ENCODE results near the gene GALNT10.

GALNT10 gene

GRCh38 chr5:154400678-154401077 is 210.1 kb downstream of the GALNT10 start:
- in situ Hi-C loops (cut with MboI; ENCODE audit: low sequenced_read_pairs) = no loop called here

- in situ Hi-C loops (cut with MboI; ENCODE audit: low sequenced_read_pairs) = no loop called here
Observed at GRCh38 chr5:154401355-154401754, 210.8 kb downstream of the GALNT10 start.

GRCh38 chr5:154401931-154402330 is 211.4 kb downstream of the GALNT10 start:
- in situ Hi-C loops (cut with MboI; ENCODE audit: low sequenced_read_pairs) = no loop called here

GRCh38 chr5:154402611-154403010 is 212.1 kb downstream of the GALNT10 start:
- in situ Hi-C loops (cut with MboI; ENCODE audit: low sequenced_read_pairs) = no loop called here

- in situ Hi-C loops (cut with MboI; ENCODE audit: low sequenced_read_pairs) = no loop called here
Observed at GRCh38 chr5:154403234-154403633, 212.7 kb downstream of the GALNT10 start.

GRCh38 chr5:154403776-154404387 is 213.3 kb downstream of the GALNT10 start:
- in situ Hi-C loops (cut with MboI; ENCODE audit: low sequenced_read_pairs) = no loop called here

GRCh38 chr5:154405078-154405792 is 214.7 kb downstream of the GALNT10 start:
- in situ Hi-C loops (cut with MboI; ENCODE audit: low sequenced_read_pairs) = no loop called here

GRCh38 chr5:154406231-154406630 is 215.7 kb downstream of the GALNT10 start:
- in situ Hi-C loops (cut with MboI; ENCODE audit: low sequenced_read_pairs) = no loop called here

GRCh38 chr5:154406826-154407225 is 216.3 kb downstream of the GALNT10 start:
- in situ Hi-C loops (cut with MboI; ENCODE audit: low sequenced_read_pairs) = no loop called here

- in situ Hi-C loops (cut with MboI; ENCODE audit: low sequenced_read_pairs) = no loop called here
Observed at GRCh38 chr5:154408811-154409210, 218.3 kb downstream of the GALNT10 start.

GRCh38 chr5:154409230-154409840 is 218.8 kb downstream of the GALNT10 start:
- in situ Hi-C loops (cut with MboI; ENCODE audit: low sequenced_read_pairs) = no loop called here

- in situ Hi-C loops (cut with MboI; ENCODE audit: low sequenced_read_pairs) = no loop called here
Observed at GRCh38 chr5:154410008-154410407, 219.5 kb downstream of the GALNT10 start.

GRCh38 chr5:154410786-154411185 is 220.3 kb downstream of the GALNT10 start:
- in situ Hi-C loops (cut with MboI; ENCODE audit: low sequenced_read_pairs) = no loop called here

- in situ Hi-C loops (cut with MboI; ENCODE audit: low sequenced_read_pairs) = no loop called here
Observed at GRCh38 chr5:154411338-154411737, 220.8 kb downstream of the GALNT10 start.

- in situ Hi-C loops (cut with MboI; ENCODE audit: low sequenced_read_pairs) = no loop called here
Observed at GRCh38 chr5:154412316-154412715, 221.8 kb downstream of the GALNT10 start.

GRCh38 chr5:154412925-154413324 is 222.4 kb downstream of the GALNT10 start:
- in situ Hi-C loops (cut with MboI; ENCODE audit: low sequenced_read_pairs) = no loop called here

- in situ Hi-C loops (cut with MboI; ENCODE audit: low sequenced_read_pairs) = no loop called here
Observed at GRCh38 chr5:154415114-154415513, 224.6 kb downstream of the GALNT10 start.

GRCh38 chr5:154418344-154418820 is 227.8 kb downstream of the GALNT10 start:
- in situ Hi-C loops (cut with MboI; ENCODE audit: low sequenced_read_pairs) = no loop called here

GRCh38 chr5:154419236-154419635 is 228.7 kb downstream of the GALNT10 start:
- in situ Hi-C loops (cut with MboI; ENCODE audit: low sequenced_read_pairs) = no loop called here

GRCh38 chr5:154421868-154422267 is 231.3 kb downstream of the GALNT10 start:
- in situ Hi-C loops (cut with MboI; ENCODE audit: low sequenced_read_pairs) = no loop called here

GRCh38 chr5:154422298-154422697 is 231.8 kb downstream of the GALNT10 start:
- in situ Hi-C loops (cut with MboI; ENCODE audit: low sequenced_read_pairs) = no loop called here

- in situ Hi-C loops (cut with MboI; ENCODE audit: low sequenced_read_pairs) = no loop called here
Observed at GRCh38 chr5:154428208-154428607, 237.7 kb downstream of the GALNT10 start.
